ENCODE results near the gene LRRC31. TPM values are rescaled to one million over a fixed set of nuclear protein-coding genes. Genes with fewer than 3 reads are reported as not detected.

LRRC31 gene
- total RNA-seq, 4 donors from 2014 or later = 0.26 to 0.32 TPM; not detected in 2

- Histone ChIP-seq H3K9me3 (no peaks in the 10 kb centered on the region), H3K36me3 (no peaks in the 10 kb centered on the region), H3K4me1 (peaks cover 26% of the 10 kb centered on the region), H3K27ac (peak within 1 kb of the TSS; percentile 73), H3K4me3 (peak within 1 kb of the TSS; percentile 82), H3K27me3 (no peaks in the 10 kb centered on the region)
- 9% methylated on average over 31 of the region's 56 CpGs for WGBS
- peak; percentile 81 to 89 for DNase-seq (ENCODE audit: low spot score in 2 of 2)
- TF ChIP-seq CTCF (IDR thresholded peaks at IDR 0.05) (no peak), POLR2A (IDR thresholded peaks at IDR 0.05) (no peak), EP300 (IDR thresholded peaks at IDR 0.05) (no peak), POLR2AphosphoS5 (IDR thresholded peaks at IDR 0.05) (no peak)
Observed at GRCh38 chr3:169812332-169813235, 57.2 kb downstream of the LRRC31 start, which contains the start of the genes LRRC34 and LRRIQ4. Gene LRRC34, minus strand, starts transcription at chr3:169812904. Its CDS starts 356 bp downstream, at chr3:169812548. Gene LRRIQ4, plus strand, starts transcription at chr3:169812870. Its CDS starts 9,052 bp downstream, at chr3:169821922.

- Histone ChIP-seq H3K4me1 (peaks cover 26% of the 10 kb centered on the region), H3K9me3 (no peaks in the 10 kb centered on the region), H3K27me3 (no peaks in the 10 kb centered on the region), H3K36me3 (no peaks in the 10 kb centered on the region), H3K27ac (peak overlapping the region; percentile 73), H3K4me3 (peak overlapping the region; percentile 82)
- no peak for DNase-seq (ENCODE audit: low spot score in 2 of 2)
- TF ChIP-seq POLR2A (IDR thresholded peaks at IDR 0.05) = no peak
- TF ChIP-seq POLR2AphosphoS5 (IDR thresholded peaks at IDR 0.05) = no peak
- TF ChIP-seq EP300 (IDR thresholded peaks at IDR 0.05) = no peak
- no peak for TF ChIP-seq CTCF (IDR thresholded peaks at IDR 0.05)
- 3% methylated on average over 14 of the region's 29 CpGs for WGBS
Observed at GRCh38 chr3:169811631-169812331, 58.0 kb downstream of the LRRC31 start.

GRCh38 chr3:169809230-169809795, 60.4 kb downstream of the LRRC31 start:
- TF ChIP-seq EP300 (IDR thresholded peaks at IDR 0.05) = no peak
- TF ChIP-seq CTCF (IDR thresholded peaks at IDR 0.05) = no peak
- TF ChIP-seq POLR2A (IDR thresholded peaks at IDR 0.05) = no peak

GRCh38 chr3:169804681-169805080, 65.1 kb downstream of the LRRC31 start:
- Histone ChIP-seq H3K27me3 (no peaks in the 10 kb centered on the region), H3K36me3 (peaks cover 5% of the 10 kb centered on the region), H3K4me1 (no peaks in the 10 kb centered on the region), H3K9me3 (no peaks in the 10 kb centered on the region), H3K4me3 (no peak overlapping the region), H3K27ac (no peak overlapping the region)
- DNase-seq (ENCODE audit: low spot score in 2 of 2) = no peak
- 92% methylated on average over 3 of the region's 3 CpGs for WGBS
- TF ChIP-seq POLR2A (IDR thresholded peaks at IDR 0.05) = no peak
- no peak for TF ChIP-seq EP300 (IDR thresholded peaks at IDR 0.05)
- no peak for TF ChIP-seq CTCF (IDR thresholded peaks at IDR 0.05)
- TF ChIP-seq POLR2AphosphoS5 (IDR thresholded peaks at IDR 0.05) = no peak

More at GRCh38 chr3:169809230-169809795, 60.4 kb downstream of the LRRC31 start:
- H3K27me3 ChIP-seq = no peaks in the 10 kb centered on the region
- no peaks in the 10 kb centered on the region for H3K36me3 ChIP-seq
- H3K4me3 ChIP-seq = no peak overlapping the region
- H3K4me1 ChIP-seq = peaks cover 26% of the 10 kb centered on the region
- H3K9me3 ChIP-seq = no peaks in the 10 kb centered on the region
- WGBS = 48% methylated on average over 2 of the region's 2 CpGs
- H3K27ac ChIP-seq = no peak overlapping the region
- no peak for DNase-seq (ENCODE audit: low spot score in 2 of 2)
